B cell (primary cell): ENCODE measurements around the gene EPHA2. TPM values are rescaled to one million over a fixed set of nuclear protein-coding genes. Genes with fewer than 3 reads are reported as not detected.

ENCODE experiments used
- ATAC-seq: fragments of 200-7000 bp; cut with Tn5 transposase; one replicate; pipeline ENCODE4 v1.10.0; 2021; ENCODE audit warnings: low read depth, mild to moderate bottlenecking, moderate number of reproducible peaks, moderate library complexity
- CTCF ChIA-PET: fragments of 350-600 bp; sonication (Branson Sonifier 250); formaldehyde crosslinking; loops from one replicate; lab custom pipeline; 2021; ENCODE audit warnings: antibody characterized with exemption, inconsistent platforms; lab: Charles Lee
- POLR2A ChIA-PET: fragments of 350-600 bp; sonication (Branson Sonifier 250); formaldehyde crosslinking; loops from one replicate; lab custom pipeline; 2021; ENCODE audit warnings: antibody characterized with exemption; lab: Charles Lee
- DNase-seq: peaks from one replicate; pipeline ENCODE4 v3.0.0; 2013
- H2AFZ ChIP-seq: 2 replicates; pipeline ENCODE4 v1.6.1; 2012; ENCODE audit warnings: mild to moderate bottlenecking, low read depth, low read length; ENCODE audit not compliant: insufficient read depth, poor library complexity, severe bottlenecking
- H3K27ac ChIP-seq, 2 donors: 1 replicate in 1 of 2; 2 replicates in 1 of 2; pipeline ENCODE4 v1.5.1; 2012 to 2013; ENCODE audit warnings: low read length in 2 of 2, mild to moderate bottlenecking in 2 of 2, moderate library complexity in 1 of 2
- H3K27me3 ChIP-seq, 4 experiments: fragments of 200-600 bp in 1 of 4; sonication (generic) in 1 of 4; replicated peaks in 1 of 4; 1 replicate in 2 of 4; 2 replicates in 2 of 4; pipeline versions ENCODE4 v1.6.1 to v1.7.0; 2013 to 2016; ENCODE audit warnings: low read length in 3 of 4, mild to moderate bottlenecking in 2 of 4, mixed read lengths in 1 of 4, moderate library complexity in 1 of 4; ENCODE audit not compliant: insufficient read depth in 4 of 4, control insufficient read depth in 3 of 4; ENCODE audit errors: control extremely low read depth in 1 of 4
- H3K36me3 ChIP-seq, 2 experiments: replicated peaks in 1 of 2; 1 replicate in 1 of 2; 2 replicates in 1 of 2; pipeline versions ENCODE4 v1.6.1 to v1.7.1; 2013; ENCODE audit warnings: low read length in 1 of 2; ENCODE audit not compliant: insufficient read depth in 2 of 2, control insufficient read depth in 1 of 2; ENCODE audit errors: control extremely low read depth in 1 of 2, extremely low read depth in 1 of 2
- H3K4me1 ChIP-seq, 2 donors: fragments of 200-600 bp in 1 of 2; sonication (generic) in 1 of 2; 1 replicate in 1 of 2; 2 replicates in 1 of 2; pipeline versions ENCODE4 v1.5.1 to v1.6.1; 2013 to 2017; ENCODE audit warnings: low read length in 2 of 2; ENCODE audit not compliant: control insufficient read depth in 2 of 2, insufficient read depth in 2 of 2
- H3K4me2 ChIP-seq: replicated peaks from 2 replicates; pipeline ENCODE3; 2012; ENCODE audit warnings: mild to moderate bottlenecking, low read depth, low read length; ENCODE audit not compliant: poor library complexity, severe bottlenecking
- H3K4me3 ChIP-seq, 5 experiments: fragments of 200-600 bp in 1 of 5; sonication (generic) in 1 of 5; 1 replicate in 3 of 5; 2 replicates in 2 of 5; pipeline versions ENCODE4 v1.5.1 to v1.7.0; 2011 to 2016; ENCODE audit warnings: low read length in 4 of 5, mild to moderate bottlenecking in 4 of 5, low read depth in 2 of 5, control low read depth in 1 of 5, moderate library complexity in 1 of 5; ENCODE audit not compliant: insufficient read depth in 1 of 5; ENCODE audit errors: control extremely low read depth in 1 of 5, extremely low read depth in 1 of 5
- H3K79me2 ChIP-seq: fragments of 200-600 bp; sonication (generic); one replicate; pipeline ENCODE4 v1.6.0; 2016; ENCODE audit warnings: low read length; ENCODE audit not compliant: control insufficient read depth, insufficient read depth
- H3K9ac ChIP-seq: fragments of 200-600 bp; sonication (generic); 2 replicates; pipeline ENCODE4 v1.6.1; 2017; ENCODE audit warnings: mild to moderate bottlenecking, low read length, moderate library complexity
- H3K9me3 ChIP-seq, 3 donors: one replicate each; pipeline versions ENCODE4 v1.6.1 to v1.7.1; 2013; ENCODE audit warnings: low read length in 2 of 3; ENCODE audit not compliant: control insufficient read depth in 2 of 3, insufficient read depth in 1 of 3; ENCODE audit errors: control extremely low read depth in 1 of 3
- H4K20me1 ChIP-seq: 2 replicates; pipeline ENCODE4 v1.6.0; 2012; ENCODE audit warnings: mild to moderate bottlenecking, low read length; ENCODE audit not compliant: insufficient read depth, control insufficient read depth, poor library complexity, severe bottlenecking
- H3K27ac Mint-ChIP-seq: one replicate; pipeline ENCODE4 v1.8.0; 2021; ENCODE audit warnings: mixed read lengths
- H3K27me3 Mint-ChIP-seq: one replicate; pipeline ENCODE4 v1.8.0; 2021; ENCODE audit warnings: mixed read lengths
- H3K4me1 Mint-ChIP-seq: one replicate; pipeline ENCODE4 v1.8.0; 2021; ENCODE audit warnings: mixed read lengths
- H3K4me3 Mint-ChIP-seq: one replicate; pipeline ENCODE4 v1.8.0; 2021; ENCODE audit warnings: mixed read lengths
- H3K9me3 Mint-ChIP-seq: one replicate; pipeline ENCODE4 v1.8.0; 2022; ENCODE audit warnings: mixed read lengths; ENCODE audit not compliant: insufficient read depth
- CTCF ChIP-seq: fragments of 200-600 bp; IDR thresholded peaks from one replicate; pipeline ENCODE4 v1.8.0; 2022; ENCODE audit warnings: antibody characterized with exemption, mild to moderate bottlenecking
- EZH2 ChIP-seq: IDR thresholded peaks from 2 replicates; pipeline ENCODE4 v1.6.1; 2012; ENCODE audit warnings: borderline replicate concordance, low read depth, mild to moderate bottlenecking, moderate library complexity, low read length; ENCODE audit not compliant: insufficient read depth, poor library complexity, severe bottlenecking
- WGBS: methylation state at CpG from one replicate; pipeline ENCODE4 v1.1.5; 2013; ENCODE audit warnings: missing lambda C conversion rate; ENCODE audit not compliant: insufficient coverage; 5-methylcytosine and 5-hydroxymethylcytosine counted together
- intact Hi-C: fragments of 100-400 bp; cut with micrococcal nuclease; formaldehyde crosslinking; loops from one replicate; pipeline ENCODE4 v1.10.0; 2022
- polyA plus RNA-seq: library from polyadenylated mRNA; depleted of rRNA; stranded (reverse); fragments of >200 nt; gene quantifications from 2 replicates; pipeline ENCODE4 v1.2.3, GENCODE V29; 2012
- total RNA-seq, 2 donors: library from RNA; stranded (reverse); fragments of 120-200 nt in 1 of 2; gene quantifications; 1 replicate in 1 of 2; 2 replicates in 1 of 2; pipeline versions ENCODE4 v1.2.3 to v1.2.4, GENCODE V29; 2013 to 2022

EPHA2 gene
- total and polyA plus RNA-seq, 2 donors (not counting 1 experiment from before 2014, with no cell fraction given) = 0.12 TPM; not detected in 1

- Histone ChIP-seq H3K36me3 (no peaks in the 10 kb centered on the region), H3K27me3 (peaks cover 0 to 16% (median 1%) of the 10 kb centered on the region in 4 experiments), H3K9ac (no peak overlapping the region), H3K79me2 (no peaks in the 10 kb centered on the region), H3K4me1 (no peaks in the 10 kb centered on the region), H4K20me1 (no peaks in the 10 kb centered on the region), H3K9me3 (peaks cover 0 to 4% (median 0%) of the 10 kb centered on the region in 3 donors), H2AFZ (no peak overlapping the region), H3K4me3 (no peak overlapping the region), H3K4me2 (no peak overlapping the region), H3K27ac (no peak overlapping the region)
- intact Hi-C loops = no loop called here
- Mint-ChIP-seq H3K9me3 (no peaks in the 10 kb centered on the region), H3K4me3 (no peak overlapping the region), H3K4me1 (no peaks in the 10 kb centered on the region), H3K27me3 (peaks cover 38% of the 10 kb centered on the region), H3K27ac (no peak overlapping the region)
- ChIA-PET CTCF (interaction anchor here (0.6 kb wide), 1 partner anchor 26 kb away, joined by 5 read pairs; no protein-coding TSS in a partner anchor), POLR2A (no interaction called here)
- ATAC-seq (no peak), DNase-seq (no peak)
- no peak for TF ChIP-seq CTCF
- no peak for TF ChIP-seq EZH2
- WGBS = 78% methylated on average over 4 of the region's 10 CpGs
These were observed 35.9 kb downstream of the EPHA2 start for GRCh38 chr1:16119926-16120325.

DNA sequence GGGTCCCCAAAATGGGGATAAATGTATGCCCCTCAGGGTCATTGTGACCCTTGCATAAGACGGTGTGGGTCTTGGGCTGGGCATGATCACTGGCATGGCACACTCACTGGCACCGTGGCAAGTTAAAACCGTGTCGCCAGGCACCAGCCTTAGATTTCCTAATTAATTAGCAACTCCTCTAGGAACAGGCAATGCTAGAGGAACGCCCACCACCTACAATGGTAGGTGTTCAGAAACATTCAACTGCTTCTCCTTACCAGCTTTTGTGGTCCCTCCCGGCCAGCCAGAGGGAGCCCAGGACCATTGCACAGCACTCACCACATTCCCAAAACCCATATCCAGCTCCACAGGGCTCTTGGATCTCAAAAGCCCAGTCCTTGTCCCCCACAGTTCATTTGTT is 36.4 kb downstream of the EPHA2 start:
- no peaks in the 10 kb centered on the region for H3K79me2 ChIP-seq
- H3K9ac ChIP-seq = no peak overlapping the region
- no peaks in the 10 kb centered on the region for H3K36me3 ChIP-seq
- no peak overlapping the region for H3K4me3 Mint-ChIP-seq
- intact Hi-C loops = no loop called here
- TF ChIP-seq CTCF (no peak), EZH2 (no peak)
- no peaks in the 10 kb centered on the region for H3K4me1 Mint-ChIP-seq
- no peak overlapping the region for H3K4me2 ChIP-seq
- POLR2A ChIA-PET = no interaction called here
- no peaks in the 10 kb centered on the region for H3K4me1 ChIP-seq
- DNase-seq = no peak
- peaks cover 0 to 4% (median 0%) of the 10 kb centered on the region in 3 donors for H3K9me3 ChIP-seq
- H3K27ac Mint-ChIP-seq = no peak overlapping the region
- CTCF ChIA-PET = no interaction called here
- ATAC-seq = no peak
- H3K27me3 Mint-ChIP-seq = peaks cover 33% of the 10 kb centered on the region
- peaks cover 0 to 16% (median 2%) of the 10 kb centered on the region in 4 experiments for H3K27me3 ChIP-seq
- no peaks in the 10 kb centered on the region for H4K20me1 ChIP-seq
- H3K27ac ChIP-seq = no peak overlapping the region
- H3K9me3 Mint-ChIP-seq = no peaks in the 10 kb centered on the region
- WGBS = 94% methylated on average over 6 of the region's 6 CpGs
- H2AFZ ChIP-seq = no peak overlapping the region
- H3K4me3 ChIP-seq = no peak overlapping the region
